Neural cell (in vitro differentiated cells): ENCODE measurements around the gene ALX4. TPM values are rescaled to one million over a fixed set of nuclear protein-coding genes. Genes with fewer than 3 reads are reported as not detected.

Experiments
- H2AFZ ChIP-seq: fragments of 200-600, 300-800 bp; sonication (generic), shearing (Covaris generic); 2 replicates; pipeline ENCODE4 v1.6.0; 2014; ENCODE audit warnings: low read depth, mild to moderate bottlenecking, antibody characterized with exemption, low read length, moderate library complexity
- H3F3A ChIP-seq: fragments of 200-600 bp; shearing (Covaris generic); 2 replicates; pipeline ENCODE4 v1.6.1; 2016; ENCODE audit warnings: mild to moderate bottlenecking, moderate library complexity, mixed read lengths, antibody characterized with exemption, low read length; ENCODE audit not compliant: insufficient read depth, poor library complexity, severe bottlenecking
- H3K27ac ChIP-seq: fragments of 200-600, 300-800 bp; sonication (generic), shearing (Covaris generic); 2 replicates; pipeline ENCODE4 v1.5.1; 2014; ENCODE audit warnings: mild to moderate bottlenecking, low read length, moderate library complexity
- H3K27me3 ChIP-seq: fragments of 300-800, 200-600 bp; sonication (generic), shearing (Covaris generic); 2 replicates; pipeline ENCODE4 v1.6.0; 2014; ENCODE audit warnings: mild to moderate bottlenecking, low read depth, low read length, moderate library complexity; ENCODE audit not compliant: insufficient read depth
- H3K36me3 ChIP-seq: fragments of 300-800, 200-600 bp; sonication (generic), shearing (Covaris generic); 2 replicates; pipeline ENCODE4 v1.5.1; 2014; ENCODE audit warnings: mild to moderate bottlenecking, antibody characterized with exemption, low read length, moderate library complexity; ENCODE audit not compliant: insufficient read depth
- H3K4me2 ChIP-seq: fragments of 300-800, 200-600 bp; sonication (generic), shearing (Covaris generic); 2 replicates; pipeline ENCODE4 v1.6.0; 2014; ENCODE audit warnings: mild to moderate bottlenecking, low read length
- H3K4me3 ChIP-seq: fragments of 300-800, 200-600 bp; sonication (generic), shearing (Covaris generic); 2 replicates; pipeline ENCODE4 v1.5.1; 2014; ENCODE audit warnings: mild to moderate bottlenecking, low read length, moderate library complexity
- H3K79me2 ChIP-seq: fragments of 200-600 bp; shearing (Covaris generic); replicated peaks from 2 replicates; pipeline ENCODE4 v1.6.0; 2014; ENCODE audit warnings: mild to moderate bottlenecking, low read length, moderate library complexity; ENCODE audit not compliant: insufficient read depth
- H3K9ac ChIP-seq: fragments of 300-800, 200-600 bp; sonication (generic), shearing (Covaris generic); 2 replicates; pipeline ENCODE4 v1.6.1; 2016; ENCODE audit warnings: mild to moderate bottlenecking, low read length, mixed read lengths
- H3K9me2 ChIP-seq: fragments of 200-600 bp; shearing (Covaris generic); 2 replicates; pipeline ENCODE4 v1.6.1; 2016; ENCODE audit warnings: mild to moderate bottlenecking, low read length, mixed read lengths; ENCODE audit not compliant: insufficient read depth
- H3K9me3 ChIP-seq: fragments of 200-600, 300-800 bp; sonication (generic), shearing (Covaris generic); 2 replicates; pipeline ENCODE4 v1.6.1; 2016; ENCODE audit warnings: mild to moderate bottlenecking, mixed run types, low read length, moderate library complexity, mixed read lengths
- H4K20me1 ChIP-seq: fragments of 200-600 bp; shearing (Covaris generic); 2 replicates; pipeline ENCODE4 v1.6.1; 2016; ENCODE audit warnings: mild to moderate bottlenecking, mixed run types; ENCODE audit not compliant: insufficient read depth
- EP300 ChIP-seq: fragments of 450-650 bp; conservative IDR thresholded peaks from 2 replicates; pipeline ENCODE4 v1.6.1; 2014; ENCODE audit warnings: antibody characterized with exemption, mild to moderate bottlenecking, moderate library complexity; ENCODE audit not compliant: poor library complexity, severe bottlenecking
- EZH2 ChIP-seq: fragments of 200-600, 300-800 bp; shearing (Covaris generic), sonication (generic); IDR thresholded peaks from 2 replicates; pipeline ENCODE4 v1.6.1; 2014; ENCODE audit warnings: antibody characterized with exemption, low read length, borderline replicate concordance, mild to moderate bottlenecking; ENCODE audit not compliant: insufficient read depth, poor library complexity, severe bottlenecking
- MXI1 ChIP-seq: fragments of 450-650 bp; conservative IDR thresholded peaks from 2 replicates; pipeline ENCODE4 v1.6.1; 2014; ENCODE audit warnings: antibody characterized with exemption, mild to moderate bottlenecking; ENCODE audit not compliant: poor library complexity, severe bottlenecking
- POLR2AphosphoS5 ChIP-seq: IDR thresholded peaks from 2 replicates; pipeline ENCODE4 v1.6.1; 2012
- RAD21 ChIP-seq: fragments of 450-650 bp; conservative IDR thresholded peaks from 2 replicates; pipeline ENCODE4 v1.6.1; 2014; ENCODE audit warnings: antibody characterized with exemption, mild to moderate bottlenecking, moderate library complexity
- SMC3 ChIP-seq: fragments of 450-650 bp; conservative IDR thresholded peaks from 2 replicates; pipeline ENCODE4 v1.6.1; 2014; ENCODE audit warnings: antibody characterized with exemption, mild to moderate bottlenecking, moderate library complexity; ENCODE audit not compliant: poor library complexity
- TAF1 ChIP-seq: IDR thresholded peaks from 2 replicates; pipeline ENCODE4 v1.6.1; 2012; ENCODE audit warnings: low read depth
- polyA plus RNA-seq: library from polyadenylated mRNA; depleted of rRNA; stranded (reverse); fragments of >200 nt; gene quantifications from 2 replicates; pipeline ENCODE4 v1.2.3, GENCODE V29; 2014
- TF ChIP-seq, protein P1 (sequence below): IDR thresholded peaks from 2 replicates; pipeline ENCODE4 v1.6.1; 2012; ENCODE audit warnings: borderline replicate concordance
- TF ChIP-seq, protein P2 (sequence below): fragments of 450-650 bp; IDR thresholded peaks from 2 replicates; pipeline ENCODE4 v1.5.1; 2014; ENCODE audit warnings: antibody characterized with exemption, mild to moderate bottlenecking, moderate library complexity; ENCODE audit not compliant: poor library complexity, severe bottlenecking

The ALX4 gene
- polyA plus RNA-seq, 1 donor from 2014 or later: not detected

DNA sequence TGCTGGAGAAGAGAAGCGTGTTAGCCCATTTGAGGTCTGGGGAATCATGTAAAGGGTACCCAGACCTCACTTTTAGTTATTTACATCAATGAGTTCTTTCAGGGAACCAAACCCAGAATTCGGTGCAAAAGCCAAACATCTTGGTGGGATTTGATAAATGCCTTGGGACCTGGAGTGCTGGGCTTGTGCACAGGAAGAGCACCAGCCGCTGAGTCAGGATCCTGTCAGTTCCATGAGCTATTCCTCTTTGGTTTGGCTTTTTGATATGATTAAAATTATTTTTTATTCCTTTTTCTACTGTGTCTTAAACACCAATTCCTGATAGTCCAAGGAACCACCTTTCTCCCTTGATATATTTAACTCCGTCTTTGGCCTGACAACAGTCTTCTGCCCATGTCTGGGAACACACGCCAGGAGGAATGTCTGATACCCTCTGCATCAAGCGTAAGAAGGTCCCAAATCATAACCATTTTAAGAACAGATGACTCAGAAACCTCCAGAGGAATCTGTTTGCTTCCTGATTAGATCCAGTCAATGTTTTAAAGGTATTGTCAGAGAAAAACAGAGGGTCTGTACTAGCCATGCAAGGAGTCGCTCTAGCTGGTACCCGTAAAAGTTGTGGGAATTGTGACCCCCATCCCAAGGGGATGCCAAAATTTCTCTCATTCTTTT, 65.2 kb downstream of the ALX4 start:
- no peaks in the 10 kb centered on the region for H4K20me1 ChIP-seq
- TF ChIP-seq, protein P1, sequence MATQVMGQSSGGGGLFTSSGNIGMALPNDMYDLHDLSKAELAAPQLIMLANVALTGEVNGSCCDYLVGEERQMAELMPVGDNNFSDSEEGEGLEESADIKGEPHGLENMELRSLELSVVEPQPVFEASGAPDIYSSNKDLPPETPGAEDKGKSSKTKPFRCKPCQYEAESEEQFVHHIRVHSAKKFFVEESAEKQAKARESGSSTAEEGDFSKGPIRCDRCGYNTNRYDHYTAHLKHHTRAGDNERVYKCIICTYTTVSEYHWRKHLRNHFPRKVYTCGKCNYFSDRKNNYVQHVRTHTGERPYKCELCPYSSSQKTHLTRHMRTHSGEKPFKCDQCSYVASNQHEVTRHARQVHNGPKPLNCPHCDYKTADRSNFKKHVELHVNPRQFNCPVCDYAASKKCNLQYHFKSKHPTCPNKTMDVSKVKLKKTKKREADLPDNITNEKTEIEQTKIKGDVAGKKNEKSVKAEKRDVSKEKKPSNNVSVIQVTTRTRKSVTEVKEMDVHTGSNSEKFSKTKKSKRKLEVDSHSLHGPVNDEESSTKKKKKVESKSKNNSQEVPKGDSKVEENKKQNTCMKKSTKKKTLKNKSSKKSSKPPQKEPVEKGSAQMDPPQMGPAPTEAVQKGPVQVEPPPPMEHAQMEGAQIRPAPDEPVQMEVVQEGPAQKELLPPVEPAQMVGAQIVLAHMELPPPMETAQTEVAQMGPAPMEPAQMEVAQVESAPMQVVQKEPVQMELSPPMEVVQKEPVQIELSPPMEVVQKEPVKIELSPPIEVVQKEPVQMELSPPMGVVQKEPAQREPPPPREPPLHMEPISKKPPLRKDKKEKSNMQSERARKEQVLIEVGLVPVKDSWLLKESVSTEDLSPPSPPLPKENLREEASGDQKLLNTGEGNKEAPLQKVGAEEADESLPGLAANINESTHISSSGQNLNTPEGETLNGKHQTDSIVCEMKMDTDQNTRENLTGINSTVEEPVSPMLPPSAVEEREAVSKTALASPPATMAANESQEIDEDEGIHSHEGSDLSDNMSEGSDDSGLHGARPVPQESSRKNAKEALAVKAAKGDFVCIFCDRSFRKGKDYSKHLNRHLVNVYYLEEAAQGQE: no peak
- TF ChIP-seq SMC3: no peak
- no peak for TF ChIP-seq EZH2
- TF ChIP-seq TAF1: no peak
- no peak for TF ChIP-seq MXI1
- no peak for TF ChIP-seq EP300
- no peak for TF ChIP-seq POLR2AphosphoS5
- TF ChIP-seq, protein P2, sequence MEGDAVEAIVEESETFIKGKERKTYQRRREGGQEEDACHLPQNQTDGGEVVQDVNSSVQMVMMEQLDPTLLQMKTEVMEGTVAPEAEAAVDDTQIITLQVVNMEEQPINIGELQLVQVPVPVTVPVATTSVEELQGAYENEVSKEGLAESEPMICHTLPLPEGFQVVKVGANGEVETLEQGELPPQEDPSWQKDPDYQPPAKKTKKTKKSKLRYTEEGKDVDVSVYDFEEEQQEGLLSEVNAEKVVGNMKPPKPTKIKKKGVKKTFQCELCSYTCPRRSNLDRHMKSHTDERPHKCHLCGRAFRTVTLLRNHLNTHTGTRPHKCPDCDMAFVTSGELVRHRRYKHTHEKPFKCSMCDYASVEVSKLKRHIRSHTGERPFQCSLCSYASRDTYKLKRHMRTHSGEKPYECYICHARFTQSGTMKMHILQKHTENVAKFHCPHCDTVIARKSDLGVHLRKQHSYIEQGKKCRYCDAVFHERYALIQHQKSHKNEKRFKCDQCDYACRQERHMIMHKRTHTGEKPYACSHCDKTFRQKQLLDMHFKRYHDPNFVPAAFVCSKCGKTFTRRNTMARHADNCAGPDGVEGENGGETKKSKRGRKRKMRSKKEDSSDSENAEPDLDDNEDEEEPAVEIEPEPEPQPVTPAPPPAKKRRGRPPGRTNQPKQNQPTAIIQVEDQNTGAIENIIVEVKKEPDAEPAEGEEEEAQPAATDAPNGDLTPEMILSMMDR: no peak
- TF ChIP-seq RAD21: no peak
- H3K4me3 ChIP-seq: no peak overlapping the region
- no peak overlapping the region for H3K27ac ChIP-seq
- no peaks in the 10 kb centered on the region for H3K9me2 ChIP-seq
- no peak overlapping the region for H2AFZ ChIP-seq
- H3F3A ChIP-seq: no peaks in the 10 kb centered on the region
- H3K4me2 ChIP-seq: no peak overlapping the region
- H3K79me2 ChIP-seq: no peaks in the 10 kb centered on the region
- H3K36me3 ChIP-seq: no peaks in the 10 kb centered on the region
- H3K9me3 ChIP-seq: no peaks in the 10 kb centered on the region
- H3K27me3 ChIP-seq: no peaks in the 10 kb centered on the region
- no peak overlapping the region for H3K9ac ChIP-seq

- Histone ChIP-seq H3K27me3 (no peaks in the 10 kb centered on the region), H3F3A (no peaks in the 10 kb centered on the region), H3K9me3 (no peaks in the 10 kb centered on the region), H3K36me3 (no peaks in the 10 kb centered on the region), H3K9ac (no peak overlapping the region), H4K20me1 (no peaks in the 10 kb centered on the region), H3K79me2 (no peaks in the 10 kb centered on the region), H2AFZ (no peak overlapping the region), H3K4me2 (no peak overlapping the region), H3K4me3 (no peak overlapping the region), H3K27ac (no peak overlapping the region), H3K9me2 (no peaks in the 10 kb centered on the region)
- TF ChIP-seq EZH2 (no peak), SMC3 (no peak), POLR2AphosphoS5 (no peak), TAF1 (no peak), MXI1 (no peak), RAD21 (no peak), EP300 (no peak)
- TF ChIP-seq, protein P2: no peak
- TF ChIP-seq, protein P1: no peak
Measured at GRCh38 chr11:44243595-44244343, 66.2 kb downstream of the ALX4 start.
